ENCODE results near the gene CHAT. TPM values are rescaled to one million over a fixed set of nuclear protein-coding genes. Genes with fewer than 3 reads are reported as not detected.

Gene CHAT
- total RNA-seq, 2 experiments from 2014 or later, result not detected

- intact Hi-C loops (cut with micrococcal nuclease; ENCODE audit: unreplicated experiment), result no loop called here
- Histone ChIP-seq H2AFZ (ENCODE audit: low read length) (no peak overlapping the region), H3K36me3 (ENCODE audit: insufficient read depth, low read length) (no peaks in the 10 kb centered on the region), H3K4me1 (ENCODE audit: insufficient read depth, low read length, poor library complexity, severe bottlenecking) (no peaks in the 10 kb centered on the region), H4K20me1 (ENCODE audit: insufficient read depth, low read length) (no peaks in the 10 kb centered on the region), H3K9me3 (ENCODE audit: low read length) (no peaks in the 10 kb centered on the region), H3K79me2 (ENCODE audit: insufficient read depth, low read depth, low read length) (no peaks in the 10 kb centered on the region), H3K9me2 (ENCODE audit: insufficient read depth, low read length) (no peaks in the 10 kb centered on the region), H3K4me2 (ENCODE audit: low read length) (no peak overlapping the region), H3K4me3 (ENCODE audit: low read depth, low read length, poor library complexity, severe bottlenecking) (no peak overlapping the region), H3K27ac (ENCODE audit: low read depth, low read length, poor library complexity, severe bottlenecking) (no peak overlapping the region)
- ChIA-PET POLR2A (no interaction called here), CTCF (ENCODE audit: unreplicated experiment) (no interaction called here)
- TF ChIP-seq EZH2phosphoT487 (IDR thresholded peaks at IDR 0.05; ENCODE audit: borderline replicate concordance, low read depth, low read length) (no peak), CTCF (conservative IDR thresholded peaks at IDR 0.05; ENCODE audit: low read length) (no peak)
- no TSS peak for BruUV-seq (replicated peaks)
- no peak for DNase-seq (ENCODE audit: low spot score)
Measured at GRCh38 chr10:49611816-49612512, 1.9 kb upstream of the CHAT start.

- ChIA-PET POLR2A (no interaction called here), CTCF (ENCODE audit: unreplicated experiment) (no interaction called here)
- H2AFZ ChIP-seq (ENCODE audit: low read length), result no peak overlapping the region
- no peaks in the 10 kb centered on the region for H3K79me2 ChIP-seq (ENCODE audit: insufficient read depth, low read depth, low read length)
- DNase-seq (ENCODE audit: low spot score), result no peak
- no peak overlapping the region for H3K27ac ChIP-seq (ENCODE audit: low read depth, low read length, poor library complexity, severe bottlenecking)
- no peaks in the 10 kb centered on the region for H4K20me1 ChIP-seq (ENCODE audit: insufficient read depth, low read length)
- TF ChIP-seq EZH2phosphoT487 (IDR thresholded peaks at IDR 0.05; ENCODE audit: borderline replicate concordance, low read depth, low read length) (no peak), CTCF (conservative IDR thresholded peaks at IDR 0.05; ENCODE audit: low read length) (no peak)
- H3K9me3 ChIP-seq (ENCODE audit: low read length), result no peaks in the 10 kb centered on the region
- H3K36me3 ChIP-seq (ENCODE audit: insufficient read depth, low read length), result no peaks in the 10 kb centered on the region
- intact Hi-C loops (cut with micrococcal nuclease; ENCODE audit: unreplicated experiment), result no loop called here
- H3K4me3 ChIP-seq (ENCODE audit: low read depth, low read length, poor library complexity, severe bottlenecking), result no peak overlapping the region
- no peaks in the 10 kb centered on the region for H3K4me1 ChIP-seq (ENCODE audit: insufficient read depth, low read length, poor library complexity, severe bottlenecking)
- H3K9me2 ChIP-seq (ENCODE audit: insufficient read depth, low read length), result no peaks in the 10 kb centered on the region
- no peak overlapping the region for H3K4me2 ChIP-seq (ENCODE audit: low read length)
- no TSS peak for BruUV-seq (replicated peaks)
Measured at GRCh38 chr10:49612513-49613164, 1.2 kb upstream of the CHAT start.

Measured in OCI-LY7 (cell line).